GM18498 (cell line): ENCODE data around the gene TNFRSF4.

Experiments used
- ATAC-seq: cut with Tn5 transposase; IDR thresholded peaks from one replicate; pipeline ENCODE4 v1.9.1; 2021; ENCODE audit warnings: mild to moderate bottlenecking, moderate library complexity; ENCODE audit not compliant: unreplicated experiment

TNFRSF4 gene

GRCh38 chr1:1171161-1171545, 42.8 kb downstream of the TNFRSF4 start:
- ATAC-seq: no peak

- no peak for ATAC-seq
These were observed 43.5 kb downstream of the TNFRSF4 start for GRCh38 chr1:1170215-1171091.

GRCh38 chr1:1169429-1170214, 44.3 kb downstream of the TNFRSF4 start:
- no peak for ATAC-seq

DNA sequence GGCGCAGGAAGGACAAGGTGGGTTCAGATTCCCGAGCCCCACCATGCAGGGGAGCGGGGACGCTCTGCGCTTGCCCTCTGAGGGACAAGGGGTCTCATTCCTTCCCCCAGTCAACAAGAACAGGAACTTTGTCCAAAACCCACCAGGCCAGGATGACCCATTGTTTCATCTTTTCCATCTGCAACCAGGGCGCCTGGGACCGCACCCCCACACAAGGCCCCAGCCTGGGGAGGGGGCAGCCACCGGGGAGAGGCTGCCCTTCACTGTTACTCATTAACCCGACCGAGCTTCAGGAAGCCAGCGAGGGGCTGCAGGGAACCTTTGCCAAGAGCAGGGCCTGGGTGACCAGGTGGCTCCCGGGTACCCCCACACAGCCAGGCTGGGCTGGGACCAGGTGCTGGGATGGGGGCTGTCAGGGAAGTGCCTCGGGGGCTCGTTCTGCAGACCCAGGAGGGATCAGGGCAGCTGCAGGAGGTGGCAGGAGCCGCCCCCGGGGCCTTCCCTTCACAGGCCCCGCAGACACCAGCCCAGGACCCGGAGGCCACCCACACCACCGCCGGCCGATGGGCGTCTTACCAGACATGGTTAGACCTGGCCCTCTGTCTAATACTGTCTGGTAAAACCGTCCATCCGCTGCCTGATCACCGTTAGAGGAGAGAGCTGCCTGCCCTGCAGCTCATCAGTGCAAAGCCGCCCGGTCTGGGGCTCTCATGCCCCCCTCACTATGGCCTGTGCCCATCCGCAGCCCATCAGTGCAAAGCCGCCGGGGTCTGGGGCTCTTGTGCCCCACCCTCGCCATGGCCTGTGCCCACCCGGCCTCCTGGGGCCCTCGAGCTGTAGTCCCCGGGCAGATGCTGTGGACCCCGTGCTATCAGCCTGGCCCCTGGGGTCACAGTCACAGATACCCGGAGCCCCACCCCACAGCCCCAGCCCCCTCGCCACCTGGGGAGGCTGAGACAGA, 45.2 kb downstream of the TNFRSF4 start:
- ATAC-seq: no peak

DNA sequence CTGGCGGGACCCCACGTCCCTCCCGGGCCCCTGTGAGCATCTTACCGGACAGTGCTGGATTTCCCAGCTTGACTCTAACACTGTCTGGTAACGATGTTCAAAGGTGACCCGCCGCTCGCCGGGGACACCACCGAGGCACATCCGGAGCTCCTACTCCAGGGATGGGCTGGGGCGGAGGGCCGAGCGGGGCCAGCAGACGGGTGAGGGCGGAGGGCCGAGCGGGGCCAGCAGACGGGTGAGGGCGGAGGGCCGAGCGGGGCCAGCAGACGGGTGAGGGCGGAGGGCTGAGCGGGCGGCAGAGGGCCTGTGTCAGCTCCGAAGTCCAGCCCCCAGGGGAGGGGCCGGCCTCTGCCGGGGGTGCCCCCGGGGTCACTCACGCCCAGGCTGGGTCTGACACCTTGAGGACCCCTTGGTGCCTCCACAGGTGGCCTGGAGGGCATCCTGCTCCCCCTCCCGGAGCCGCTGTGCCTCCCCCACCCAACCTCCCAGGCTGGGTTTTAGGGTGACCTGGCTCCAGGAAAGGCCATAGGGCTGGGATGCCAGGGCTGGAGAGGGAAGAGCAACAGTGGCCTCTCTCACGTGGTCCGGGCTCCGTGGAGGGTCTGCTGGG, 46.0 kb downstream of the TNFRSF4 start:
- ATAC-seq: no peak

DNA sequence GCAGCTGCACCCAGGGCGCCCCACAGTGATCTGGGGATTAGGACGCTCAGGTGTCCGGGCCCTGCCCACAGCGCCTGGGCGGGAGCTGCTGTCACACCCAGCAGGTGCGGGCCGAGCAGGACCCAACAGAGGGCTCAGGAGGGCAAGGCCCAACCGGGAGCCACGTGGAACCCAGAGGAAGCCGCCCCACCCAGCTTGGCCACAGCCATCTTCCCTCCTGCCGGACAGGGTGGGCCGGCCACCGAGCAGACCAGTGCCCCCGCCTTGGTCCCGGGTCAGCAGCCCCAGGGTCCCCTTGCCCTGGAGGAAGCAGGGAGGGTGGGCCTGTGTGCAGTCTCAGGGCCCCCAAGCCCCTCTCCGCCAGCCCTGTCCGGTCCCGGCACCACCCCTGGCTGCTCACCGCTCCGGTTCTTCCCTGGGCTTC, 46.5 kb downstream of the TNFRSF4 start:
- no peak for ATAC-seq

DNA sequence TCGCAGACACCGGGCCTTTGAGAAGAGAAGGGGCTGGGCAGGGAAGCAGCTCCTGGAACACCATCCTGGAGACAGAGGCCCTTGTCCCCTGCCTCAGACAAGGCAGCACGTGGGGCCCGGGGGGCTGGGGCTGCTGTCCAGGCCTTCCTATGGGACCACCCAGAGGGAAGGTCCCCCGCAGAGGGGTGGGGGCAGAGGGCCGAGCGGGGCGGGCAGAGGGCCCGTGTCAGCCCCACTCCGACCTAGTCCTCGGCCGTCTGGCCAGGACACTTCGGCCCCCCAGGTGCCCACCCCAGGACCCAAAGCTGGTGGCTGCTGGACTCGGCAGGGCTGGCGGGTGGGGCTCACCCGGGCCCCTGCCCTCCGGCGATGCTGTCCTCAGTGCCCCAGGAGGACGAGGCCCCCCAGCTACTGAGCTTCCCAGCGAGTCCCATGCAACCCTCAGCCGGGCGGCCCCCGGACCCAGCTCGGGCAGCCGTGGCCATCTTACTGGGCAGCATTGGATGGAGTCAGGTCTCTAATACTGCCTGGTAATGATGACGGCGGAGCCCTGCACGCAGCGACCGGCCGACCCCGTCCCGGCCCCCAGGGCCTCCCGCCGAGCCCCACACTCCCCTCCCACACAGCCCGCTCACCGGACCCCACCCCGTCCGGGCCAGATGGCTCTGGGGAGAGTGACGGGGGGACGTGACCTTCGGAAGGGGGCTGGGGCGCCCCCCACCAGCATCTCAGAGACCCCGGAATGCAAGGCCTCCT, 47.1 kb downstream of the TNFRSF4 start:
- ATAC-seq: no peak

DNA sequence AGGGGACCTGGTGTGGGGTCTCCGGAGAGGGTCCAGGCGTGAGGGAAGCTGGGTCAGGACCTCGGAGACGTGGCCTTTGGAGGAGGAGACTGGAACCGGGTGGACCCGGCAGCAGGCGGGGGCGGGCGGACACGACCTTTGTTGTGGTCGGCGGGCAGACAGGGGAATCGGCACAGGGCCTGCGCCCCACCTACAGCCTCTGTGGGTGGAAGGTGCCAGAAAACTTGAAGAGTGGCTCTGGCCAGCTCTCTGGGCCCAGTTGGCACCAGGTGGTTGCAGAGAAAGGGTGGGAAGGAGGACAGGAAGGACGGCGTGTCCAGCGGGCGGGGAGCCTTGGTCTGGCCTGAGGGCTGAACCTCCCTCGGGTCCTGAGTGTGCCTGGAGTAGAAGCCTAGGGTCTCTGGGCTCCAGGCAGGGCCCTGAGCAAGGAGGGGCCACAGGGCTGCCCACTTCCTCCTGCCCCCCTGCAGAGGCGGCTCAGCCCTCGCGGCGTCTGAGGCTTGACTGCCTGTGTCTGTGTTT, 48.0 kb downstream of the TNFRSF4 start:
- ATAC-seq: no peak

DNA sequence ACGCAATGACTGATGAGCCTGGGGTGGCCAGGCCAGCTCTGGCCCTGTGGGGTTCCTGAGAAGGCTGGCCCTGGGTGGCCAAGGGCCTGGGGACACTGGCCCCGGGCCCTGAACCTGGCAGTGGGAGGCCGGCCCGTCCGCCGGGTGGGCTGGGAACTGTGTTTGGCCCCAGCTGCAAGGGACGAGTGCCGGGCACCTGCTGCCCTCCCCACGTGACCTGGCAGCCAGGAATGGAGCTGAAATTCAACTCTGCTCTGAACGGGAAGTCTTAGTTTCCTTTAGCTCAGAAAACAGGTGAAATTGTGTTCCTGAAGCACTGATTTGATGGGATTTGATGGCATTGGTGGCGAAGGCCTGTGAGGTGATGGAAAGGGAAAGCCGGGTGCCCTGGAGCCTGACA, 48.5 kb downstream of the TNFRSF4 start:
- ATAC-seq: no peak

- no peak for ATAC-seq
These were observed 49.1 kb downstream of the TNFRSF4 start for GRCh38 chr1:1164701-1165451.

GRCh38 chr1:1164361-1164700, 49.6 kb downstream of the TNFRSF4 start:
- ATAC-seq: no peak

GRCh38 chr1:1163538-1164070, 50.3 kb downstream of the TNFRSF4 start:
- ATAC-seq: no peak

GRCh38 chr1:1162597-1163537, 51.1 kb downstream of the TNFRSF4 start:
- no peak for ATAC-seq

- ATAC-seq: no peak
These were observed 52.3 kb downstream of the TNFRSF4 start for GRCh38 chr1:1161683-1162079.
